Spleen (tissue), 11 donors: ENCODE results near the gene IGSF9B. TPM values are rescaled to one million over a fixed set of nuclear protein-coding genes. Genes with fewer than 3 reads are reported as not detected.

Experiments
- DNase-seq: peaks from one replicate; pipeline ENCODE4 v3.0.0-alpha.2; 2020
- H3K27ac ChIP-seq, 8 donors: fragments of 200-600 bp; sonication (generic) in 7 of 8; 1 replicate in 4 of 8; 2 replicates in 4 of 8; pipeline versions ENCODE4 v1.5.0 to v1.8.0; 2016 to 2021; ENCODE audit warnings: inconsistent platforms in 4 of 8, mild to moderate bottlenecking in 4 of 8, moderate library complexity in 1 of 8
- H3K27me3 ChIP-seq, 7 donors: fragments of 200-600 bp; sonication (generic) in 6 of 7; replicated peaks in 1 of 7; 1 replicate in 4 of 7; 2 replicates in 3 of 7; pipeline versions ENCODE4 v1.5.0 to v1.8.0; 2016 to 2021; ENCODE audit warnings: inconsistent platforms in 3 of 7, mild to moderate bottlenecking in 1 of 7
- H3K36me3 ChIP-seq, 6 donors: fragments of 200-600 bp; sonication (generic) in 5 of 6; 1 replicate in 4 of 6; 2 replicates in 2 of 6; pipeline versions ENCODE4 v1.5.0 to v1.8.0; 2016 to 2021; ENCODE audit warnings: inconsistent platforms in 2 of 6
- H3K4me1 ChIP-seq, 6 donors: fragments of 200-600 bp; sonication (generic) in 5 of 6; 1 replicate in 3 of 6; 2 replicates in 3 of 6; pipeline versions ENCODE4 v1.5.0 to v1.8.0; 2016 to 2021; ENCODE audit warnings: inconsistent platforms in 3 of 6
- H3K4me3 ChIP-seq, 8 donors: fragments of 200-600 bp; sonication (generic) in 7 of 8; 1 replicate in 4 of 8; 2 replicates in 4 of 8; pipeline versions ENCODE4 v1.5.0 to v1.8.0; 2016 to 2021; ENCODE audit warnings: inconsistent platforms in 4 of 8, mild to moderate bottlenecking in 4 of 8, moderate library complexity in 2 of 8
- H3K9me3 ChIP-seq, 8 donors: fragments of 200-600 bp; sonication (generic) in 7 of 8; 1 replicate in 4 of 8; 2 replicates in 4 of 8; pipeline versions ENCODE4 v1.5.0 to v1.8.0; 2016 to 2021; ENCODE audit warnings: inconsistent platforms in 4 of 8
- POLR2A ChIP-seq, 3 donors: fragments of 450-650 bp; IDR thresholded peaks; one replicate each; pipeline ENCODE4 v1.5.1; 2017; ENCODE audit warnings: antibody characterized with exemption in 3 of 3, mild to moderate bottlenecking in 1 of 3
- POLR2AphosphoS5 ChIP-seq, 3 donors: sonication (generic); formaldehyde crosslinking; IDR thresholded peaks; one replicate each; pipeline ENCODE4 v1.5.1; 2017; ENCODE audit warnings: antibody characterized with exemption in 3 of 3
- WGBS, 5 donors: extraction: QIAGEN DNeasy Blood & Tissue Kit in 3 of 5; methylation state at CpG; one replicate each; pipeline versions ENCODE4 v1.1.5 to v1.1.7; 2013 to 2018; 5-methylcytosine and 5-hydroxymethylcytosine counted together
- intact Hi-C: fragments of 100-400 bp; cut with DNase I; formaldehyde crosslinking; loops from one replicate; pipeline ENCODE4 v1.15.0; 2023; ENCODE audit warnings: low total_unique reads
- polyA plus RNA-seq, 3 donors: library from polyadenylated mRNA; stranded (reverse); fragments of 200-250 nt; gene quantifications; one replicate each; pipeline ENCODE4 v1.2.1, GENCODE V29; 2013
- total RNA-seq, 7 donors: library from RNA; depleted of rRNA in 3 of 7; stranded (reverse); fragments of >200 nt in 3 of 7; fragmentation: NEBNext Ultra II Directional in 4 of 7; extraction: Animal tissue kit (Norgen Biotek cat#: 25700) in 4 of 7; gene quantifications; one replicate each; pipeline versions ENCODE4 v1.1.0 to v1.2.1, GENCODE V29; 2016 to 2021
- TF ChIP-seq, protein P1 (sequence below), 11 experiments: fragments of 200-600 bp in 7 of 11; fragments of 450-650 bp in 4 of 11; sonication (generic) in 4 of 11; IDR thresholded peaks in 8 of 11; conservative IDR thresholded peaks in 3 of 11; 1 replicate in 7 of 11; 2 replicates in 4 of 11; pipeline versions ENCODE4 v1.4.0 to v1.8.0; 2016 to 2021; ENCODE audit warnings: antibody characterized with exemption in 11 of 11, inconsistent platforms in 4 of 11, mild to moderate bottlenecking in 1 of 11
- donor health status: healthy with polysubstance abuse.
- donor health status: DM: no; HTN: no; CAD: no; lungs with moderate emphysema.
- donor health status: DM: no; HTN: no; CAD: no.
- donor health status: Bipolar disorder and iron deficiency.
- donor health status: healthy.
- donor health status: DM: no; HTN: no; CAD: no.
- donor health status: DM: yes; HTN: yes; CAD: no.

The IGSF9B gene
- total and polyA plus RNA-seq, 10 donors, result 0.50 to 11.2 (median 3.9) TPM

DNA sequence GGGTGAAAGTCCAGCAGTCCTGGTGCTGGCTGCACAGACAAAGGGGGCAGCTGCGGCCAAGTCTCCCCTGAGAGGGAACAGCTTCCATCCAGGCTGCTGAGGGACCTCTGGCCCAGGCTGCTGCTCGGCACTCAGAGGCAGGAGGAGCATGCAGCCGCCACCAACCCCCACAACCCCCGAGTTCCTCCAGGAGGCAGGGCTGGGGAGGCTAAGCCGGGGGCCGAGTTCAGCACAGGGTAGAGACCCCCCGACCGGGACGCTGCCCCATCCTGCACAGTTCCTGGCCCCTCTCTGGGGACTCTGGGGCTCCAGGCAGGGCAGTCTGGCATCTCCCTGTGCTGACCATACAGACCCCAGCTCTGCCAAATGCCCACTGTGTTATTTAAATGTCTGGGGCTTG is 20.2 kb downstream of the IGSF9B start:
- TF ChIP-seq, protein P1, sequence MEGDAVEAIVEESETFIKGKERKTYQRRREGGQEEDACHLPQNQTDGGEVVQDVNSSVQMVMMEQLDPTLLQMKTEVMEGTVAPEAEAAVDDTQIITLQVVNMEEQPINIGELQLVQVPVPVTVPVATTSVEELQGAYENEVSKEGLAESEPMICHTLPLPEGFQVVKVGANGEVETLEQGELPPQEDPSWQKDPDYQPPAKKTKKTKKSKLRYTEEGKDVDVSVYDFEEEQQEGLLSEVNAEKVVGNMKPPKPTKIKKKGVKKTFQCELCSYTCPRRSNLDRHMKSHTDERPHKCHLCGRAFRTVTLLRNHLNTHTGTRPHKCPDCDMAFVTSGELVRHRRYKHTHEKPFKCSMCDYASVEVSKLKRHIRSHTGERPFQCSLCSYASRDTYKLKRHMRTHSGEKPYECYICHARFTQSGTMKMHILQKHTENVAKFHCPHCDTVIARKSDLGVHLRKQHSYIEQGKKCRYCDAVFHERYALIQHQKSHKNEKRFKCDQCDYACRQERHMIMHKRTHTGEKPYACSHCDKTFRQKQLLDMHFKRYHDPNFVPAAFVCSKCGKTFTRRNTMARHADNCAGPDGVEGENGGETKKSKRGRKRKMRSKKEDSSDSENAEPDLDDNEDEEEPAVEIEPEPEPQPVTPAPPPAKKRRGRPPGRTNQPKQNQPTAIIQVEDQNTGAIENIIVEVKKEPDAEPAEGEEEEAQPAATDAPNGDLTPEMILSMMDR (IDR thresholded peaks at IDR 0.05 in 8 of 11, conservative IDR thresholded peaks at IDR 0.05 in 3 of 11), result no peak
- TF ChIP-seq POLR2A (IDR thresholded peaks at IDR 0.05) (no peak), POLR2AphosphoS5 (IDR thresholded peaks at IDR 0.05) (no peak)
- H3K27ac ChIP-seq, result no peak overlapping the region
- no peak for DNase-seq
- peaks cover 0 to 22% (median 0%) of the 10 kb centered on the region in 6 donors for H3K36me3 ChIP-seq
- H3K4me3 ChIP-seq, result no peak overlapping the region
- H3K27me3 ChIP-seq, result no peaks in the 10 kb centered on the region
- H3K4me1 ChIP-seq, result no peaks in the 10 kb centered on the region
- 70 to 82% (median 73%) methylated on average over 2 to 9 of the region's 9 CpGs for WGBS, 5 donors
- H3K9me3 ChIP-seq, result no peaks in the 10 kb centered on the region
- intact Hi-C loops, result no loop called here

DNA sequence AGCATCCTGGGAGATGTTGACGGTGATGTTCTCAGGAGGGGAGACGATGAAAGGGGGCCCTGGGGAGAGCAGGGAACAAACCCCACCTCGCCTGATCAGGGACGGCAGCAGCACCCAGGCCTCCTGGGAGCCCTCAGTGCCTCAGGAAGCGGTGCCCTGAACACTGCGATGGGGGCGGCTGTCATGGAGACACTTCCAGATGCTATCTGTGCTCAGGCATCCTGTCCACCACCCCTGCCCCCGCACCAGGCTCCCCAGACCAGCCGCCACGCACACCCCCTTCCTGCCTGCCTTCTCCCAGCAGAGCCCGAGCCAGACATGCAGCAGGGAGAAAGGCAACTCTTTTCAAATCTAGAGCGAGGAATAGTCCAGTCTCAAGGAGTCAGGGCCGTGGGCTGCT is 20.6 kb downstream of the IGSF9B start:
- intact Hi-C loops, result no loop called here
- no peaks in the 10 kb centered on the region for H3K27me3 ChIP-seq
- no peak overlapping the region for H3K27ac ChIP-seq
- TF ChIP-seq POLR2AphosphoS5 (IDR thresholded peaks at IDR 0.05) (no peak), POLR2A (IDR thresholded peaks at IDR 0.05) (no peak)
- TF ChIP-seq, protein P1 (IDR thresholded peaks at IDR 0.05 in 8 of 11, conservative IDR thresholded peaks at IDR 0.05 in 3 of 11), result no peak
- H3K36me3 ChIP-seq, result peaks cover 0 to 22% (median 0%) of the 10 kb centered on the region in 6 donors
- no peak overlapping the region for H3K4me3 ChIP-seq
- H3K4me1 ChIP-seq, result no peaks in the 10 kb centered on the region
- no peak for DNase-seq
- 57 to 70% (median 67%) methylated on average over 10 to 13 of the region's 13 CpGs for WGBS, 5 donors
- H3K9me3 ChIP-seq, result no peaks in the 10 kb centered on the region

DNA sequence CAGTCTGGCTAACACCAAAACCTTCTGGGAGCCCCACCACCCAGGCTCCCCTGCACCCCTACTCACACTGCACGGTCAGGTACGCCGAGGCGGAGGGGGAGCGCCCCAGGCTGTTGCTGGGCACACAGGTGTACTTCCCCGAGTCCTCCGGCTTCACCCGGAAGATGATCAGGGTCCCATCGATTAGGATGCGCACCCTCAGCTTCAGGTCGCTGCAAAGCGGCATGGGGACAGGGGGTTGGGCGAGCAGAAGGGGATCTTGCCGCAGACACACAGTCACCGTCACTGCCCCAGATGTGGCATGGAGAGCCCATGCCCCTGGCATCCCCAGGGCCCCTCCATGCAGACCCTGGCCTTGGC is 21.2 kb downstream of the IGSF9B start:
- WGBS, 5 donors, result 92 to 97% (median 95%) methylated on average over 11 to 15 of the region's 15 CpGs
- peaks cover 0 to 22% (median 0%) of the 10 kb centered on the region in 6 donors for H3K36me3 ChIP-seq
- intact Hi-C loops, result no loop called here

More for the DNA sequence above, 21.2 kb downstream of the IGSF9B start:
- no peaks in the 10 kb centered on the region for H3K4me1 ChIP-seq
- no peaks in the 10 kb centered on the region for H3K9me3 ChIP-seq
- H3K27me3 ChIP-seq, result no peaks in the 10 kb centered on the region
- no peak overlapping the region for H3K27ac ChIP-seq
- no peak for DNase-seq
- no peak for TF ChIP-seq POLR2AphosphoS5 (IDR thresholded peaks at IDR 0.05)
- TF ChIP-seq POLR2A (IDR thresholded peaks at IDR 0.05), result no peak
- TF ChIP-seq, protein P1 (IDR thresholded peaks at IDR 0.05 in 8 of 11, conservative IDR thresholded peaks at IDR 0.05 in 3 of 11), result no peak
- H3K4me3 ChIP-seq, result no peak overlapping the region
